Measurements from ENCODE around the gene TMEM200A. TPM values are rescaled to one million over a fixed set of nuclear protein-coding genes. Genes with fewer than 3 reads are reported as not detected.
A peak's percentile ranks its signal among the peaks of the same experiment; 100 is the strongest.

The TMEM200A gene
- total RNA-seq (0.37 and 0.53 TPM in 2 replicates), polyA plus RNA-seq (0.06 and 0.13 TPM in 2 replicates), polyA minus RNA-seq (0.14 and 0.17 TPM in 2 replicates)
- 0.44 TPM for total RNA-seq (2013)

DNA sequence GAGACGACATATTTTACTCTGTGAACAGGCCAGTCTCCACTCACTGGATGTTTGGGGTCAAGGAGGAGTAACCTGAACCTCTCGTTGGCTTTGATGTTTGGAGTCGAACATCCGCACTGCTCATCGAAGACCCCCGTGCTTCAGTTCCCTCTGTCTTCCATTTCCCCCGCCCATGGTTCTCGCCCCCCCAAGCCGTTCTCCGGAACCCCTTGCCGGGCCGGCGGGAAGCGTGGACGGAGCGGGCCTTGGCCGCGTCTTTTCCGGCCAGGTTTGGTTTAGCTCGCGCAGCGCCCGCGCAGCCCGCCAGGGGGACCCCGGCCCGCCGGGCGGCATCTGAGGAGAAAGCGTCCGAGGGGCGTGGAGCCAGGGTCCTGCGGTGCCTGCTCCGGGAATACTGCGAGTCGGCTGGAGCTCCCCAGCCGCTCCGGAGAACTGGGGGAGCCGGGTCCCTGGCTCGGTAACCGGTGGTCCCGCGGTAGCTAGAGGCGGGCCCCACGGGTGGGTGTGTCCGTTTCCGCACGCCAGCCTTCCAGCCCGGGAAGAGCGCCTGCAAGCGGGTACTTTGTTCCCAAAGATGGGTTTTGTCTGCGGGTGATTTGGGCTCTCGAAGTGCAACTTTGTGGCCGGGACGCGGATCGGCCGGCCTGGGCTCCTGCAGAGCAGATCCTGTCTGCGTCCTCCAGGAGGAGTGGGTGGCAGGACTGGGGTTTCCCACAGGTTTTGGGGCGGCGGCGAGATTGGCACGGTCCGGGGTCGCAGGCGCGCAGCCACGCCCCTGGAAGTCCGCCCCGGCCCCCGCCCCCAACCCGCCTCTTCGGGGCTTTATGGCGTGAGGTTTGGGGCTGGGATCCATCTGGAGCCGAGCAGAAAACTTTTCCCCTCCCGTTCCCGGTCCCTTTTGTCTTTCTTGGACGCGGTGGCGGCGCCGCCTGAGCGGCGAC, at the start of gene TMEM200A:
Gene TMEM200A (plus strand): TSS at position 852 of the 941 bp plus-strand sequence. CDS start 74,406 bp downstream, outside the sequence.
- DNase-seq, result peak; percentile 46
- no peaks in the 10 kb centered on the region for H3K9me3 ChIP-seq (ENCODE audit: control extremely low read depth in 1 of 3, control insufficient read depth in 2 of 3, insufficient read depth in 1 of 3, low read length in 2 of 3)
- peak within 1 kb of the TSS; percentile 95 for H3K4me2 ChIP-seq (replicated peaks; ENCODE audit: low read depth, low read length, poor library complexity, severe bottlenecking)
- H3K27me3 Mint-ChIP-seq, result peaks cover 43% of the 10 kb centered on the region
- peak within 1 kb of the TSS; percentile 83 for H3K4me3 Mint-ChIP-seq
- H3K4me1 ChIP-seq (ENCODE audit: control insufficient read depth in 2 of 2, insufficient read depth in 2 of 2, low read length in 2 of 2), result peaks cover 15 to 17% of the 10 kb centered on the region in 2 donors
- H3K9me3 Mint-ChIP-seq (ENCODE audit: insufficient read depth), result no peaks in the 10 kb centered on the region
- peak within 1 kb of the TSS; percentile 73 for H2AFZ ChIP-seq (ENCODE audit: insufficient read depth, low read depth, low read length, poor library complexity, severe bottlenecking)
- H4K20me1 ChIP-seq (ENCODE audit: control insufficient read depth, insufficient read depth, low read length, poor library complexity, severe bottlenecking), result no peaks in the 10 kb centered on the region
- peak; percentile 24 for TF ChIP-seq EZH2 (IDR thresholded peaks at IDR 0.05; ENCODE audit: borderline replicate concordance, insufficient read depth, low read depth, low read length, poor library complexity, severe bottlenecking)
- TF ChIP-seq, protein P1, sequence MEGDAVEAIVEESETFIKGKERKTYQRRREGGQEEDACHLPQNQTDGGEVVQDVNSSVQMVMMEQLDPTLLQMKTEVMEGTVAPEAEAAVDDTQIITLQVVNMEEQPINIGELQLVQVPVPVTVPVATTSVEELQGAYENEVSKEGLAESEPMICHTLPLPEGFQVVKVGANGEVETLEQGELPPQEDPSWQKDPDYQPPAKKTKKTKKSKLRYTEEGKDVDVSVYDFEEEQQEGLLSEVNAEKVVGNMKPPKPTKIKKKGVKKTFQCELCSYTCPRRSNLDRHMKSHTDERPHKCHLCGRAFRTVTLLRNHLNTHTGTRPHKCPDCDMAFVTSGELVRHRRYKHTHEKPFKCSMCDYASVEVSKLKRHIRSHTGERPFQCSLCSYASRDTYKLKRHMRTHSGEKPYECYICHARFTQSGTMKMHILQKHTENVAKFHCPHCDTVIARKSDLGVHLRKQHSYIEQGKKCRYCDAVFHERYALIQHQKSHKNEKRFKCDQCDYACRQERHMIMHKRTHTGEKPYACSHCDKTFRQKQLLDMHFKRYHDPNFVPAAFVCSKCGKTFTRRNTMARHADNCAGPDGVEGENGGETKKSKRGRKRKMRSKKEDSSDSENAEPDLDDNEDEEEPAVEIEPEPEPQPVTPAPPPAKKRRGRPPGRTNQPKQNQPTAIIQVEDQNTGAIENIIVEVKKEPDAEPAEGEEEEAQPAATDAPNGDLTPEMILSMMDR (IDR thresholded peaks at IDR 0.05), result peak; percentile 71
- no peak within 1 kb of the TSS for H3K27ac Mint-ChIP-seq
- ChIA-PET CTCF (interaction anchor here (0.7 kb wide), 1 partner anchor 333 kb away, joined by 3 read pairs; no protein-coding TSS in a partner anchor), POLR2A (no interaction called here)
- intact Hi-C loops (cut with micrococcal nuclease), result no loop called here
- peak within 1 kb of the TSS; percentile 67 for H3K9ac ChIP-seq (ENCODE audit: low read length)
- peaks cover 0 to 25% (median 23%) of the 10 kb centered on the region in 4 experiments for H3K27me3 ChIP-seq (replicated peaks in 1 of 4; ENCODE audit: control extremely low read depth in 1 of 4, control insufficient read depth in 3 of 4, insufficient read depth in 4 of 4, low read length in 3 of 4)
- no peak within 1 kb of the TSS for H3K27ac ChIP-seq (ENCODE audit: low read length in 2 of 2)
- peak; percentile 82 for ATAC-seq (ENCODE audit: low read depth)
- H3K36me3 ChIP-seq (replicated peaks in 1 of 2; ENCODE audit: control extremely low read depth in 1 of 2, control insufficient read depth in 1 of 2, extremely low read depth in 1 of 2, insufficient read depth in 2 of 2, low read length in 1 of 2), result no peaks in the 10 kb centered on the region
- peaks cover 15% of the 10 kb centered on the region for H3K4me1 Mint-ChIP-seq
- 2% methylated on average over 80 of the region's 84 CpGs for WGBS (ENCODE audit: insufficient coverage)
- H3K4me3 ChIP-seq (ENCODE audit: control extremely low read depth in 1 of 5, extremely low read depth in 1 of 5, insufficient read depth in 1 of 5, low read depth in 2 of 5, low read length in 4 of 5), result peak within 1 kb of the TSS in 4 of 5 experiments; percentile 43 to 71 (median 64)
- H3K79me2 ChIP-seq (ENCODE audit: control insufficient read depth, insufficient read depth, low read length), result no peaks in the 10 kb centered on the region

DNA sequence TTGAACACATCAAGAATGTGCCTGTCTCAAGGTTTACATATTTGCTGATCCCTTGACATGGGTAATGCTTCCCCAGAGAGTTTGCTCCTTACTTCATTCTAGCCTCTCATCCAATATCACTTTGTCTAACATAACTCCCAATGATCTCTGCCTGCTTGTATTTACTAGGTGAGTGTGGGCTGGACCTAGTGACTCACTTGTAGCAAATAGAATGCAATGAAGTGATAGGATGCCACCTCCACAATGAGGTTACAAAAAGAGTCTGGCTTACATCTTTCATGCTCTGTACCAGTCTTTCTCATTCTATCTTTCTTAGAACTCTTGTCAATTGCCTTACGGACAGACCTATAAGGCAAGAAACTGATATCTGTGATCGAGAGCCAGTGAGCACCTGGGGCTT, 44.9 kb upstream of the TMEM200A start:
- no peak overlapping the region for H3K4me2 ChIP-seq (replicated peaks; ENCODE audit: low read depth, low read length, poor library complexity, severe bottlenecking)
- DNase-seq, result no peak
- H2AFZ ChIP-seq (ENCODE audit: insufficient read depth, low read depth, low read length, poor library complexity, severe bottlenecking), result no peak overlapping the region
- H3K9me3 Mint-ChIP-seq (ENCODE audit: insufficient read depth), result no peaks in the 10 kb centered on the region
- no peaks in the 10 kb centered on the region for H3K27me3 ChIP-seq (replicated peaks in 1 of 4; ENCODE audit: control extremely low read depth in 1 of 4, control insufficient read depth in 3 of 4, insufficient read depth in 4 of 4, low read length in 3 of 4)
- no peaks in the 10 kb centered on the region for H3K4me1 Mint-ChIP-seq
- H3K27ac Mint-ChIP-seq, result no peak overlapping the region
- ChIA-PET CTCF (interaction anchor here (0.6 to 2.5 kb wide), 9 partner anchors 10 to 795 kb away, joined by 3 to 37 read pairs (median 3); no protein-coding TSS in a partner anchor), POLR2A (no interaction called here)
- H3K79me2 ChIP-seq (ENCODE audit: control insufficient read depth, insufficient read depth, low read length), result no peaks in the 10 kb centered on the region
- no peak overlapping the region for H3K4me3 Mint-ChIP-seq
- no peak overlapping the region for H3K9ac ChIP-seq (ENCODE audit: low read length)
- H3K36me3 ChIP-seq (replicated peaks in 1 of 2; ENCODE audit: control extremely low read depth in 1 of 2, control insufficient read depth in 1 of 2, extremely low read depth in 1 of 2, insufficient read depth in 2 of 2, low read length in 1 of 2), result no peaks in the 10 kb centered on the region
- ATAC-seq (ENCODE audit: low read depth), result no peak
- no peaks in the 10 kb centered on the region for H4K20me1 ChIP-seq (ENCODE audit: control insufficient read depth, insufficient read depth, low read length, poor library complexity, severe bottlenecking)
- intact Hi-C loops (cut with micrococcal nuclease), result no loop called here
- no peak overlapping the region for H3K4me3 ChIP-seq (ENCODE audit: control extremely low read depth in 1 of 5, extremely low read depth in 1 of 5, insufficient read depth in 1 of 5, low read depth in 2 of 5, low read length in 4 of 5)
- 100% methylated on average over 1 of the region's 2 CpGs for WGBS (ENCODE audit: insufficient coverage)
- H3K27ac ChIP-seq (ENCODE audit: low read length in 2 of 2), result no peak overlapping the region
- H3K4me1 ChIP-seq (ENCODE audit: control insufficient read depth in 2 of 2, insufficient read depth in 2 of 2, low read length in 2 of 2), result no peaks in the 10 kb centered on the region
- no peaks in the 10 kb centered on the region for H3K9me3 ChIP-seq (ENCODE audit: control extremely low read depth in 1 of 3, control insufficient read depth in 2 of 3, insufficient read depth in 1 of 3, low read length in 2 of 3)
- TF ChIP-seq, protein P1 (IDR thresholded peaks at IDR 0.05), result no peak
- TF ChIP-seq EZH2 (IDR thresholded peaks at IDR 0.05; ENCODE audit: borderline replicate concordance, insufficient read depth, low read depth, low read length, poor library complexity, severe bottlenecking), result no peak
- H3K27me3 Mint-ChIP-seq, result no peaks in the 10 kb centered on the region
